Uterus (tissue), 2 donors: Measurements from ENCODE around the gene GOLGA7B.

Source experiments
- POLR2A ChIP-seq, 2 donors: fragments of 450-650 bp; IDR thresholded peaks; one replicate each; pipeline ENCODE4 v1.6.1; 2016; ENCODE audit warnings: antibody characterized with exemption in 2 of 2, mild to moderate bottlenecking in 1 of 2, moderate library complexity in 1 of 2
- TF ChIP-seq, protein P1 (sequence below), 4 experiments: fragments of 200-600 bp in 2 of 4; fragments of 450-650 bp in 2 of 4; sonication (generic) in 2 of 4; IDR thresholded peaks; one replicate each; pipeline ENCODE4 v1.5.1; 2016 to 2019; ENCODE audit warnings: antibody characterized with exemption in 4 of 4, mild to moderate bottlenecking in 2 of 4, moderate library complexity in 1 of 4

GRCh38 chr10:97898429-97898828, 48.8 kb downstream of the GOLGA7B start:
- TF ChIP-seq, protein P1, sequence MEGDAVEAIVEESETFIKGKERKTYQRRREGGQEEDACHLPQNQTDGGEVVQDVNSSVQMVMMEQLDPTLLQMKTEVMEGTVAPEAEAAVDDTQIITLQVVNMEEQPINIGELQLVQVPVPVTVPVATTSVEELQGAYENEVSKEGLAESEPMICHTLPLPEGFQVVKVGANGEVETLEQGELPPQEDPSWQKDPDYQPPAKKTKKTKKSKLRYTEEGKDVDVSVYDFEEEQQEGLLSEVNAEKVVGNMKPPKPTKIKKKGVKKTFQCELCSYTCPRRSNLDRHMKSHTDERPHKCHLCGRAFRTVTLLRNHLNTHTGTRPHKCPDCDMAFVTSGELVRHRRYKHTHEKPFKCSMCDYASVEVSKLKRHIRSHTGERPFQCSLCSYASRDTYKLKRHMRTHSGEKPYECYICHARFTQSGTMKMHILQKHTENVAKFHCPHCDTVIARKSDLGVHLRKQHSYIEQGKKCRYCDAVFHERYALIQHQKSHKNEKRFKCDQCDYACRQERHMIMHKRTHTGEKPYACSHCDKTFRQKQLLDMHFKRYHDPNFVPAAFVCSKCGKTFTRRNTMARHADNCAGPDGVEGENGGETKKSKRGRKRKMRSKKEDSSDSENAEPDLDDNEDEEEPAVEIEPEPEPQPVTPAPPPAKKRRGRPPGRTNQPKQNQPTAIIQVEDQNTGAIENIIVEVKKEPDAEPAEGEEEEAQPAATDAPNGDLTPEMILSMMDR (IDR thresholded peaks at IDR 0.05): no peak
- no peak for TF ChIP-seq POLR2A (IDR thresholded peaks at IDR 0.05)
